HG03342 (cell line): ENCODE data around the gene SLC22A16.
"Not testable (repeated sequence)": the region's sequence is repeated elsewhere in the genome, so short reads cannot be mapped to it uniquely, and the experiment has no call there.

ENCODE experiments used
- ATAC-seq: cut with Tn5 transposase; IDR thresholded peaks from one replicate; pipeline ENCODE4 v1.9.1; 2021; ENCODE audit warnings: mild to moderate bottlenecking, moderate library complexity; ENCODE audit not compliant: unreplicated experiment

Gene SLC22A16

GRCh38 chr6:110491299-110491643 lies 14.9 kb upstream of the SLC22A16 start:
- no peak for ATAC-seq

GRCh38 chr6:110490110-110490509 lies 13.7 kb upstream of the SLC22A16 start:
- no peak for ATAC-seq

- ATAC-seq, result no peak
Observed at GRCh38 chr6:110488606-110489190, 12.3 kb upstream of the SLC22A16 start.

GRCh38 chr6:110487968-110488381 lies 11.6 kb upstream of the SLC22A16 start:
- not testable (repeated sequence) for ATAC-seq

- no peak for ATAC-seq
Observed at GRCh38 chr6:110486756-110487155, 10.3 kb upstream of the SLC22A16 start.

GRCh38 chr6:110485491-110485890 lies 9.1 kb upstream of the SLC22A16 start:
- no peak for ATAC-seq

GRCh38 chr6:110484321-110484720 lies 7.9 kb upstream of the SLC22A16 start:
- ATAC-seq, result no peak

- ATAC-seq, result no peak
Observed at GRCh38 chr6:110482774-110483400, 6.5 kb upstream of the SLC22A16 start.

- ATAC-seq, result no peak
Observed at GRCh38 chr6:110481081-110481480, 4.7 kb upstream of the SLC22A16 start.

GRCh38 chr6:110475066-110475653 lies 1.3 kb downstream of the SLC22A16 start:
- no peak for ATAC-seq

- ATAC-seq, result no peak
Observed at GRCh38 chr6:110474500-110474899, 1.9 kb downstream of the SLC22A16 start.

GRCh38 chr6:110472739-110473138 lies 3.7 kb downstream of the SLC22A16 start:
- ATAC-seq, result no peak

GRCh38 chr6:110471726-110472365 lies 4.6 kb downstream of the SLC22A16 start:
- ATAC-seq, result no peak

- no peak for ATAC-seq
Observed at GRCh38 chr6:110468731-110469130, 7.7 kb downstream of the SLC22A16 start.

GRCh38 chr6:110467566-110468140 lies 8.8 kb downstream of the SLC22A16 start:
- ATAC-seq, result no peak

GRCh38 chr6:110462884-110463481 lies 13.4 kb downstream of the SLC22A16 start:
- no peak for ATAC-seq

GRCh38 chr6:110461376-110461775 lies 15.0 kb downstream of the SLC22A16 start:
- no peak for ATAC-seq

GRCh38 chr6:110459137-110459536 lies 17.3 kb downstream of the SLC22A16 start:
- no peak for ATAC-seq

- ATAC-seq, result no peak
Observed at GRCh38 chr6:110458476-110458875, 17.9 kb downstream of the SLC22A16 start.

GRCh38 chr6:110457567-110458175 lies 18.7 kb downstream of the SLC22A16 start:
- not testable (repeated sequence) for ATAC-seq

GRCh38 chr6:110456694-110457093 lies 19.7 kb downstream of the SLC22A16 start:
- ATAC-seq, result no peak
